ENCODE results near the gene HCN1. TPM values are rescaled to one million over a fixed set of nuclear protein-coding genes. Genes with fewer than 3 reads are reported as not detected.

The HCN1 gene
- total RNA-seq, 1 donor from 2014 or later: 0.21 TPM

DNA sequence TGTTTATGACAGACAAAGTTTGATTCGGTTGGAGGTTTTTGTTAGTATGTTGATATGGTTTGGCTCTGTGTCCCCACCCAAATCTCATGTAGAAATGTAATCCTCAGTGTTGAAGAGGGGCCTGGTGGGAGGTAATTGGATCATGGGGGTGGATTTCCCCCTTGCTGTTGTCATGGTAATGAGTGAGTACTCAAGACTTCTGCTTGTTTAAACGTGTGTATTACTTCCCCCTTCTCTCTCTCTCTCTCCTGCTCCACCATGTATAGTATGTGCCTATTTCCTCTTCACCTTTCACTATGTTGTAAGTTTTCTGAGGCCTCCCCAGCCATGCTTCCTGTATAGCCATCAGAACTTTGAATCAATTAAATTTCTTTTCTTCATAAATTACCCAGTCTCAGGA, 415.1 kb downstream of the HCN1 start:
- DNase-seq: no peak

DNA sequence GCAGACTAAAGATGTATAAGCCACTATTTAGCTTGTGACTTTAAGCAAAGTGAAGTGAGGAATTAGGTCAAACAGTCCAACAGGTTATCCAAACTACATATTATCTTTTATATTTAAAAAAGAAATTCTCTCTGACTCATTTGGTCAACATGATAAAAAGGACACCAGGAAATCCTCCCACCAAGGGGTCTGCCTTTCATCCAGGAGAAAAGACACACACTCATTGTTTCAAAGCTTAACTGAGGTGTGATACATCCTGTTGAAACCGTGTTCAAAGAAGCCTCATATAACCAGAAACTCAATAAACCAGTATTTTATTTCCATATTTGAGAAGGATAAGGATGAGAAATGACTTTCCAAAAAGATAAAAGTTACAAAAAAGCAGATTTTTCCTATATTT, 417.1 kb downstream of the HCN1 start:
- no peak for DNase-seq

DNA sequence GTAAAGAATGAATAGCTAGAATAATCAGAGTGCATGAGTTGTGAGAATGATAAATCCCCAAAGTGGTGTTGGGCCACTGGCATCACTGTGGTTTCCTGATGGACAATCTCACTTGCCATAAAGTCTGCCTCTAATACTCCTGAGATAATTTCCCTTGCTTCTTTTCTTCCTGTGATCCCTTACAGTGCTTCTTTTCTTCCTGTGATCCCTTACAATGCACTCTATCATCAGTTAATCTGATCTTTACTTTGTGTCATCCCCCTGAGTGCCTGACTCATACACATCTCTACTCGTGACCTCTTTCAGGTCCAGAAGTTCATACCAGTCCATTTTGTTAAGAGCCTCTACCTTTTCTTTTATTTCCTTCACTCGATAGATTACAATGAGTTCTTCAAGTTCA, 418.3 kb downstream of the HCN1 start:
- DNase-seq: no peak

DNA sequence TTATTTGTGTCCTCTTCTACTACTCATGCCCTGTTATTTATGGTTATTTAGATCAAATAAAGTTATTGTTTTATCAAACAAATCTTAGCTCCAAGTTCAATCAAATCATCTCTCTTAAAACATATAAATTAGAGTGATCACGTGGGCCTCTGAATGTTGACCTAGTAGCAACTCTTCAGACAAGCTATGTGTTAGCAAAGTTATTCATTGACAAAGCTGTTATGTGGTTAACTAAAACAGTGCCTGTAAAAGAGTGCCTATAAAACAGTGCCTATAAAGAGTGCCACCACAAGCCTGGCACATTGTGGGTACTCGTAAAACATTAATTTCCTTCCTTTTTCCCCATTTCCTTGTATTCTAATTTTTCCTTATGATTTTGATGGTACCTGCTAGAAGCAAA, 421.9 kb downstream of the HCN1 start:
- DNase-seq: no peak

DNA sequence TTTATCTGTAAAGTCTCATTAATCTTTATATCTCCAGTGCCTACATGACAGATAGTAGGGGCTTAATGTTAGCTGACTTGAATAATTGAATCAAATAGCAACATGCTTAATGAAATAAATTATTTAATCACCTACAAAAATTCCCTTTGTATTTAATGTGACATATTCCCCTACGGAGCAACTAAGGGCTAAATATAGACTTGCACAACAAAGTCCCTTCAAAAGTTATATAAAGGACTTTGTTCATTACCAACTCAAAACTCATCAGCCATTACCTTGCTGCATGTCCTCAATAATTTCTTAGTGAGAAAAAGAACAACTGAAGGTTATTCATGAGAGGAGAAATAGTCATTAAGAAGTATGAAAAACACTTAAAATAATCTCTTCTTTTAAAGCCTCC, 424.6 kb downstream of the HCN1 start:
- no peak for DNase-seq

DNA sequence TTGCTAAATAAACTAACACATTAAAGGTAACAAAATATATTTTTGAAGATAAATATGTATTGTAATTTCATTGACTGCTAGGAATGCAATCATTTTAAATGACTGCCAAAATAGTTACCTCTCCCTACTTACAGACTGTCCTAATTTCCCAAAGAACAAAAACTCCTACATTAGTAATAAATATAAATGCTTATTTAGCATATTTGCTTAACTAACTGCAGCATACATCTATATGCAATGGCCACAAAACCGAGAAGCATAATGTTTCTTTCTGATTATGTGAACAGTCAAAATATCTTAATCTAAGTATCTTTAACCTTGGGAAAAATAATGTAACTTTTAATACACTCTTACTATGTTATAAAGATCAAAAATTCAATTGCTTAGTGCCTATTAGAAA, 431.7 kb downstream of the HCN1 start:
- DNase-seq: no peak

DNA sequence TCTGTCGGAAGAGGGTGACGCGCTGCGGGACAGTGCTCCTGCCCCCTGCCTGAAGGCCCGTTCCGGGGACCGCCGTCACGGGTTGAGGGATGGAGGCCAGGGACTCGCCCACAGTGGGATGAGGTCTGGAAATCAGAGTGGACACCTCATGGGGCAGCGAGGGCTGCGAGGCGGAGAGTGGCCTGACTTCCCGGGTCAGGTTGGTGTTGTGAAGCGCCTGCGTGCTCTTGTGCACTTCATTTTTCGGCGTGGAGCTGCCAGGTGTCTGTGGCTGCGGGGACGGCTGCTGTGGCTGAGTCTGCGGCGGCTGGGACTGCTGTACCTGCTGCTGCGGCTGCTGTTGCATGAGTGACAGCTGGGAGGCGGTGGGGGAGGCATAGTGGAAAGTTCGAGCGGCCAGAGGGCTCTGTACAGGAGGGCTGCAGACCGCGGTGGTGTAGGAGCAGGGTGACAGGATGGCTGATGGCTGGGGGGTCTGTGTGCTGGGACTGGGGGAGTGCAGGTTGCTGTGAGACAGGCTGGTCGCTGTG, 434.1 kb downstream of the HCN1 start:
- DNase-seq: no peak

DNA sequence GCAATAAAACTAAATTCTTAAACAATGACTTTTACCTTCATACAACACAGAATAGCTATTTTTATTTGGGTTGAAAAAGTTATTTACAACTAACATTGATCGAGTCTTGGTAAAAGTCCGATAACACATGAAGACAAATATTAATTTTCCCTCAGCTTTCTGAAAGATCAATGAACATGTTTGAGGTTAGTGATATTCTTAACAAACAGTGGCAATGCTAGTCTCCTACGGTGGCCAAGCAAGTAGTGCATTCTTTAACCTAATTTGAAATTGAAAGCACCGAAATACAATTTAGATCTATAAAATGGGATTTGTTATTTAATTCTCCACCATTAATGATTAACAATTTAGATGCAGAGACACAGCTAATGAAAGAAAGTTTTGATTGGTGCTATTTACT, 435.1 kb downstream of the HCN1 start:
- DNase-seq: no peak

DNA sequence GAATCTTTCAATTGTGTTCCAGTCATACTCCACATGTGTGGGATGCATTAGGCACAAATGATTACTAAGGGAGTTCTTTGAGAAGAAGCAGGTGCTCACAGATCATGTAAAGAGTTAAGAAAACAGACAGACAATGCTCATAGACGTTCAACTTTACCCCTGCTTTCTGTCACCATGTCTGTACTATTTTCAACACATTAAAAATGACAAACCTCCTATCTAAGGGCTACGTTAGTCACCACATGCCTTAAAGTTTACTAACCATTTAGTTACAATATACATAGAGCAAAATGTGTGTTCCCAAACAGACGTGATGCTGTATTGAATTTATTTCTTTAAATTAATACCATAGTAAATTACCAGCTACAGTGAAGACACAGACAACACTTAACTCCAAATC, 435.9 kb downstream of the HCN1 start:
- no peak for DNase-seq

DNA sequence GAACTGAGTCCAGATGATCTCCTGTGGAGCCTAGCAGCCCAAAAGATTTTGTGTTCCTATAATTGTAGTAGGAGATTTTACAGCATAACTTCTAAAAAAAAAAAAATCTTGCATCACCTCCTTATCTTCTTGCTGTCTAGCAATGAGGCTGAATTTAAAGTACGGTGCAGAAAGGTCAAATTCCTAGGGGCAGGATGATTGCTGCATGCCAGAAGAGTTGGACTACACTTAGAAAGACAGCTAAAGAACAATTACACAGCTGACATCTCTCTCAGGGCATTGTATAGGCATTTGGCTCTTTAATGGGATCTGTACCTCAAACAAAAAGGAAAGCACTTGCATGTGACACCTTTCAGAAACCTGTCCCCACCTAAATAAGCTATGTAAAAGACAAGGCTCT, 443.2 kb downstream of the HCN1 start:
- DNase-seq: no peak

DNA sequence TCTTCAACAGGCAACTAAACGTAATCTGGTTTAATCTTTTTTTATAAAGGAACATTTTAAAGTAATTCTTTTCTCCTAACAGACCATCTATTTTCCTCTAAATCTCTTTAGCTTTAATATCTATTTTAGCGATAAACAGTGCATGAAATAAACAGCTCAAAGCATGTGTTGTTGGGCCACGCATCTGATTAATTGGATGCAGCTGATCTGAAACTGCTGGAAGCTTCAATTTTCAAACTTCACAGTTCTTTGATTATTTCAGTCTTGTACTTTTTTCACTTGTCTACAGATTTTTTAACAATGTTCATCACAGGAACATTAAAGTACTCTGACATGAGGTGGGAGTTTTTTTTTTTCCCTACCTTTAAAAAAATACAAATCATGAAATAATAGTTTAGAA, 443.6 kb downstream of the HCN1 start:
- no peak for DNase-seq

DNA sequence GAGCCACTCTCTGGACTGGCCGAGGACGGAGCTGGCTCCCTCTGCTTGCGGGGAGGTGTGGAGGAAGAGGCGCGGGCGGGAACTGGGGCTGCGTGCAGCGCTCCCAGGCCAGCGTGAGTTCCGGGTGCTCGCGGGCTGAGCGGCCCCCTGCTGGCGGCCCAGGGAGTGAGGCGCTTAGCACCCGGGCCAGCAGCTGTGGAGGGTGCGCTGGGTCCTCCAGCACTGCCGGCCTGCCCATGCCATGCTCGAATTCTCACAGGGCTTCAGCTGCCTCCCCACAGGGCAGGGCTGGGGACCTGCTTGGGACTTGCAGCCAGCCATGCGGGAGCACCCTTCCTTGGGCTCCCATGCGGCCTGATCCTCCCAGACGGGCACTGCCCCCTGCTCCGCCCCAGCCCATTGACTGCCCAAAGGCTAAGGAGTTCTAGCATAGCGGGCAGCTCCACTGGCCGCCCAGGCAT, 470.6 kb downstream of the HCN1 start:
- no peak for DNase-seq

DNA sequence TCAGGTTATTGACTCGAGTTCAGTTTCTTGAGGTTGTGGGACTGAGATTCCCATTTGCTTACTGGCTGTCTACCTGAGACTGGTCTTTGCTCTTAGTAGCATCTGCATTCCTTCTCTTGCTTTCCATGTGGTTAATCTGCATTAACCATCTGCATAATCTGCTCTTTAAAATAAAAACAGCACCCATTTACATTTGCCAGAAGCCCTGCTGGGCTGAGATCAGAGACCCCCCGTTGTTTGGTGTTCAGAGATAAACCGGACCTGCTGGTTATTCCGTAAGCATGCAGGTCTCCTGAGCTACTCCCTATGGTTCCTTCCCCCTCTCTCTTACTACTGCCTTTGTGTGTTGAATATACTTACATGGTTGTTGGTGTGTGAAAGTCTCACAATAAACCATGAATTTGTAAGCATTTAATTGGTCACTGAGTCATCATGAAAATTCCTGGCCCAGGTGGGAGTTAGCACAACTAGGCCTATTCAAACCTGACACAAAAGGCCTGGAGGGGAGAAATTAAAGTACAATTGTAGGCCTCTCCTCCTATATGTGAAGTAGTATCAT, 490.7 kb downstream of the HCN1 start:
- no peak for DNase-seq
